ENCODE data around the gene NUPR2. TPM values are rescaled to one million over a fixed set of nuclear protein-coding genes. Genes with fewer than 3 reads are reported as not detected.

The NUPR2 gene
- total RNA-seq: not detected in 2 replicates

GRCh38 chr7:56115852-56116538, at the start of gene NUPR2:
Gene NUPR2 (minus strand): TSS chr7:56116417. CDS start chr7:56116314, 103 bp downstream.

GRCh38 chr7:56106108-56107073, 9.8 kb downstream of the NUPR2 start, which contains the start of gene CHCHD2:
Gene CHCHD2 (minus strand): TSS chr7:56106476. CDS start chr7:56106413, 63 bp downstream.

GRCh38 chr7:56092789-56093531, 23.3 kb downstream of the NUPR2 start, which contains the start of gene PHKG1:
Gene PHKG1 (minus strand): TSS chr7:56092952. CDS start chr7:56088941, 4,011 bp downstream.

Other genes starting within 250 kb of the NUPR2 start
- gene ZNF713, start 229.0 kb downstream of the NUPR2 start, total RNA-seq: 1.8 and 3.3 TPM in 2 replicates
- gene MRPS17, start 164.5 kb downstream of the NUPR2 start, total RNA-seq: 16.0 and 19.1 TPM in 2 replicates
- gene NIPSNAP2, start 151.8 kb downstream of the NUPR2 start, total RNA-seq: 23.5 and 35.2 TPM in 2 replicates
- gene PSPH, start 65.0 kb downstream of the NUPR2 start, total RNA-seq: 35.8 and 36.0 TPM in 2 replicates
- 190 and 230 TPM in 2 replicates for gene CCT6A, start 64.7 kb downstream of the NUPR2 start, total RNA-seq
- gene SUMF2, start 52.1 kb downstream of the NUPR2 start, total RNA-seq: 125 and 154 TPM in 2 replicates
- 0.65 and 1.3 TPM in 2 replicates for gene PHKG1, start 23.5 kb downstream of the NUPR2 start, total RNA-seq
- gene CHCHD2, start 9.9 kb downstream of the NUPR2 start, total RNA-seq: 221 and 286 TPM in 2 replicates

All from bladder microvascular endothelial cell (primary cell).